GM18907 (cell line): ENCODE data around the gene ULK4.
"Not testable (repeated sequence)": the region's sequence is repeated elsewhere in the genome, so short reads cannot be mapped to it uniquely, and the experiment has no call there.

Source experiments
- ATAC-seq: cut with Tn5 transposase; IDR thresholded peaks from one replicate; pipeline ENCODE4 v1.9.1; 2021; ENCODE audit warnings: mild to moderate bottlenecking, moderate library complexity; ENCODE audit not compliant: unreplicated experiment

Gene ULK4

GRCh38 chr3:41792806-41793205, 169.1 kb downstream of the ULK4 start:
- ATAC-seq, result no peak

- no peak for ATAC-seq
These were observed 192.8 kb downstream of the ULK4 start for GRCh38 chr3:41769106-41769505.

GRCh38 chr3:41768363-41768762, 193.5 kb downstream of the ULK4 start:
- no peak for ATAC-seq

- not testable (repeated sequence) for ATAC-seq
These were observed 199.0 kb downstream of the ULK4 start for GRCh38 chr3:41762867-41763266.

GRCh38 chr3:41753651-41754050, 208.3 kb downstream of the ULK4 start:
- no peak for ATAC-seq

- no peak for ATAC-seq
These were observed 210.3 kb downstream of the ULK4 start for GRCh38 chr3:41751597-41751996.

- ATAC-seq, result no peak
These were observed 211.9 kb downstream of the ULK4 start for GRCh38 chr3:41749988-41750387.

- ATAC-seq, result no peak
These were observed 215.7 kb downstream of the ULK4 start for GRCh38 chr3:41746215-41746614.

- no peak for ATAC-seq
These were observed 219.8 kb downstream of the ULK4 start for GRCh38 chr3:41742121-41742520.

GRCh38 chr3:41740374-41740886, 221.5 kb downstream of the ULK4 start:
- no peak for ATAC-seq

GRCh38 chr3:41726891-41727290, 235.0 kb downstream of the ULK4 start:
- no peak for ATAC-seq

- ATAC-seq, result no peak
These were observed 244.3 kb downstream of the ULK4 start for GRCh38 chr3:41717641-41718040.

GRCh38 chr3:41716471-41716870, 245.4 kb downstream of the ULK4 start:
- no peak for ATAC-seq

- no peak for ATAC-seq
These were observed 246.5 kb downstream of the ULK4 start for GRCh38 chr3:41715376-41715775.

- ATAC-seq, result no peak
These were observed 250.3 kb downstream of the ULK4 start for GRCh38 chr3:41711651-41712050.

- ATAC-seq, result no peak
These were observed 251.1 kb downstream of the ULK4 start for GRCh38 chr3:41710646-41711388.

- not testable (repeated sequence) for ATAC-seq
These were observed 252.7 kb downstream of the ULK4 start for GRCh38 chr3:41709213-41709612.

GRCh38 chr3:41708176-41708575, 253.7 kb downstream of the ULK4 start:
- no peak for ATAC-seq

GRCh38 chr3:41705893-41706292, 256.0 kb downstream of the ULK4 start:
- ATAC-seq, result no peak

GRCh38 chr3:41701191-41701698, 260.7 kb downstream of the ULK4 start:
- no peak for ATAC-seq

- no peak for ATAC-seq
These were observed 261.7 kb downstream of the ULK4 start for GRCh38 chr3:41700155-41700554.

GRCh38 chr3:41698898-41699297, 263.0 kb downstream of the ULK4 start:
- ATAC-seq, result no peak

GRCh38 chr3:41697702-41698101, 264.2 kb downstream of the ULK4 start:
- ATAC-seq, result no peak
